DMS153 treated with DMSO at 0.1 percent for 48 hours (cell line): Measurements from ENCODE around the gene OR10J4.
"Not testable (repeated sequence)": the region's sequence is repeated elsewhere in the genome, so short reads cannot be mapped to it uniquely, and the experiment has no call there.

Experiments used
- DNase-seq: peaks from one replicate; lab custom pipeline; 2025; ENCODE audit not compliant: unreplicated experiment; lab: John Stamatoyannopoulos, UW

The OR10J4 gene

GRCh38 chr1:159431904-159432303 lies at the start of gene OR10J4:
Gene OR10J4 (plus strand): TSS chr1:159432204.
- no peak for DNase-seq

DNA sequence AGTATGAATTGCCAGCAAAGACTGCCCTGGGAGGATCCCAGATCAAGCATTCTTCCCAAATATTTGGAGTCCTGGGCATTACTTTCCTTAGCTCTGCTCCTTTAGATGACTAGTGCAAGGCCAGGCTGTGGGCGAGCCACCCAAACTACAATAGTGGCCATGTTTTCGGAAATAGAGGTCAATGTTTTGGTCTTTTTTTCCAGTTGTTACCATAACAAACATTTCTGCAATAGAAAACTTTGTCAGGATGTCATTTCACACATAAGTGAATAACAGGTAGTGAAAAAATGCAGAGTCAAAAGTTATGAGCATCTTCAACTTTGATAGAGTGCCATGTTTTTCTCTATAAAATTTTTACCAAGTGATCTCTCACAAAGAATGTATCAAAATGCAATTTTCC lies 25.2 kb upstream of the OR10J4 start:
- no peak for DNase-seq

DNA sequence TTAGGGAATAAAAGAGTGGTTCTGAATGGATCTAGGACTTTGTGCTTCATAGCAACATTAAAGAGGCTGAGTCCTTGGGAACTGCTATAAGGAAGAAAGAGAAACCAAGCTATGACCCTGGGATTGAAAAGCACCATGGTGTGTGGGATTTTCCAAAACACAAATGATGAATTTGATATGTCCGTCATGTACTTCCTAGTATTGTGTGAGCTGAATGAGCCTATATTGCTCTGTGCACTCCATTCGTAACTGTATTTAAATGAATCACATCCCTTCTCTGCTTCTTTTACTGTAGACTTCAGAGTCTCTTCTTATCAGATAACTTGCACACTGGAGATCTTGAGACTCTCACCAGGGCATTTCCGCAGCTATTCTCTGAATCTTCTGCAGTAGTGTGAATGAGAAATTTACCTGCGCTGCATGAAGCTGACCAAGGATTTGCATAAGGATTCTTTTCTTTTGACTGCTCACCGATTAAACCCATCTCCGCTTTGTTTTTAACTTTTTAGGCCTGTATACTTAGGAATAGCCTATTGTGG lies 23.1 kb upstream of the OR10J4 start:
- DNase-seq: no peak

GRCh38 chr1:159421821-159422220 lies 10.2 kb upstream of the OR10J4 start:
- DNase-seq: no peak

DNA sequence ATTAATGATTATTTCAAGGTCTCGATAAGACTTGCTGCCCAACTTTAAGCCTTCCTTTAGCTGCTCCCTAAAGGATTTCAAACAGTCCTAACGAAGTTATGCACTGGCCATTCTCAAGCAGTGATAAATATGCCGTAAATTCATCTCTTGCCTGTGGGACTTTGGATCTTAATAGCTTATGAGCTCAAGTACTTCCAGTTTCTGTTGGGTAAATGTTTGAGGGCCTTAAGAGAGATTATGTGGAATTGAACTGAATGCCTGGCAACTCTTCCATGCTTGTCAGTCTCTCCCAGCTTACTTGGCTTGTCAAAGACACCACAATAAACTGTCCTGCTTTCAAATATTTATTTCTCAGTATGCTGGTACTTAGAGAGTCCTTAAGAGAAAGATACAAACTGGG lies 3.5 kb upstream of the OR10J4 start:
- no peak for DNase-seq

GRCh38 chr1:159429074-159429861 lies 2.7 kb upstream of the OR10J4 start:
- no peak for DNase-seq

DNA sequence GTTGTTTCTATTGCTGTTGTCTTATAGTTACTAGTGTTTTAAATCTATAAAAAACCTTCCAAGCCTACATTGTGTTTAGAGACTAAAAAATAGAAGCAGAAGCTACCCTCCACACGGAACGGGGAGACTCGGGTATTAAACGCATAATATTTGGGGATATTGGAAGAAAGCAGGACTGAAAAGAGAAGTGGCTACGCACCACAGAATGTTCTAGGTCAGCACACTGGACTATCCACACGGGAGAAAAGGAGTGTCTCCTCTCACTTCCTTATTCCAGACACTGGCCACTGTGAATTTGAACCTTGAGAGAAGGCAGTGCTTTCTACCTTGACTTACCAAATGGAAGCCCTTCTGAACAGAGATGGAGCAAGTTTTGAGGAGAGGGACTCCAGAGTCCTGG lies 1.0 kb upstream of the OR10J4 start:
- DNase-seq: no peak

DNA sequence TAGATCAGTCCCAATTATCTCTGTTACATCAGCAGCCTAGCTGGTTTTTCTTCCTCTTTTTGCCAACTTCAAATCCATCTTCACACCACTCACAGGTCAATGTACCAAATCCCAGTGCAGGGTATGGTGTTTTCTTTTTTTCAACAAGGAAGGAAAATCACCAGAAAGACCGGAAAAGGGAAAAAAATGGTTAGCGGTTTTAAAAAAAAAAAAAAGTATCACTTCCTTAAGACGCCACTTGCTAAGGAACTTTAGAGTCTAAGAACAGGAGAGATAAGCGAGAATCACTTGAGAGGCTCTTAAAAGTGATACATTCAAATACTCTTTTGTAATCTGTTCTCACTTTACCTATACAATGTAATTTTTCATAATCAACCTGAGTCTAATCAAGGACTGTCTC lies 4.5 kb downstream of the OR10J4 start:
- DNase-seq: no peak

- no peak for DNase-seq
Observed at GRCh38 chr1:159439422-159439821, 7.4 kb downstream of the OR10J4 start, which contains the start of gene OR10J1. Gene OR10J1 (plus strand): TSS chr1:159439722. CDS start chr1:159439792, 70 bp downstream.

DNA sequence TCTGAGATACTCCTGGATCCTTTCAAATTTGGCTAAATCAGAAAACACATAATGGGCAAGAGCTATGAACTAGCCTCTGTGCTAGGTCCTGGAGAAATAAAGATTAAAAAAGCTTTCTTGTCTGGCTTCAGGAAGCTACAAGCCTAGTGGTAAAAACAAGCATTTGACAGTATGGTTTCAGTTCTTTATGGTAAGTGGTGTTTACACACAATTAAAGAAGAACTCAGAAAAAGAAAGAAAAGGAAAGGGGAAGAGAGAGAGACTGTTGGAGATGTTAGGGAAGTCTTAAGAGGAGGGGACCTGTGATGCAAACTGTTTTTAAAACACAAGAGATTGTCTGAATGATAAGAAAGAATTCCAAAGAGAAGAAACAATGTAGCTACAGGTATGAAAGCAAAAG lies 9.4 kb downstream of the OR10J4 start:
- DNase-seq: no peak

GRCh38 chr1:159442428-159442827 lies 10.4 kb downstream of the OR10J4 start:
- no peak for DNase-seq

GRCh38 chr1:159443066-159443750 lies 11.2 kb downstream of the OR10J4 start:
- no peak for DNase-seq

- DNase-seq: no peak
Observed at GRCh38 chr1:159444511-159444910, 12.5 kb downstream of the OR10J4 start.

GRCh38 chr1:159448181-159448580 lies 16.2 kb downstream of the OR10J4 start:
- DNase-seq: no peak

- not testable (repeated sequence) for DNase-seq
Observed at GRCh38 chr1:159449605-159450004, 17.6 kb downstream of the OR10J4 start.

- no peak for DNase-seq
Observed at GRCh38 chr1:159459551-159459950, 27.5 kb downstream of the OR10J4 start.

- DNase-seq: no peak
Observed at GRCh38 chr1:159465191-159465603, 33.2 kb downstream of the OR10J4 start.

DNA sequence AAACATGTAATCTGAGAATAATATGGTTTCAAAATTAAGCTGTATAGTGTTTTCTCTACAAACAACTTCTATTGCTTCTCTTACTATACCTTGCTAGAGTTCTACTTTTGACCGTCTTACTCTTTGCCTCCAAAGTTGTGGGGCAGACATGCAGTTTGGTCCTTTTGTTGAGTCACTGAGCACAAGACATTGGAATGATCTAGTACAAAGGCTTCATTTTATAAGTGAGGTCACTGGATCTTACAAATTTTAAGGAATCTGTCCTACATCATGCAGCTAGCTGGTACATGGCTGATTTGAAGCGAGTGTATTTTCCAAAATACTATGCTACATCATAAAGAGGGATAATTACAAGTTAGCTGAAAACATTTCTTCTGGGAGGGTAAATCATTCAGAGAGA lies 36.3 kb downstream of the OR10J4 start:
- DNase-seq: no peak

DNA sequence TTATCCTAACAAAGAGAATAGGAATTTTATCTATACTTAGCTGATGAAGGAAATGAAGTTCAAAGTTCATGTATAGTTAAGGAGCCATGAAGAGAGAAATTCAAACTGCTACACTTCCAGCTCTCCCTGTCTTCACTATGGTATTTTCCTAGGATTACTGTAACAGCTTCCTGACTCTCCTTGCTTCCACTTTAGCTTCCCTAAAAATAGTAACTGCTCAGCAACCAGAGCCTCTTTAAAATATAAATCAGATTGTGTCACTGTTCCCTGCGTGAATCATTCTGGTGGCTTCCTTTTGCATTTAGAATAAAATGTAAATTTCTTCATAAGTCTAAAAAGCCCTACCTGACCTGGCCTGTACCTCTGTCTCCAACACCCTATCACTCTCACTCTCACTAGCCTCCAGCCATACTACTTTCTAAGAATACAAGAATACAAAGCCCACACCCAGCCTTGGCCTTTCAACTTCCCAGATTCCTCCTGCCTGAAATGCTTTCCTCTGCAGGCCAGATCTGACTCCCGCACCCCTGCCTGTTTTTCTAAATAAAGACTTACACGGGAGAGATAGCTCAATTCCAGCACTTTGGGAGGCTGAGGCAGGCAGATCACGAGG lies 38.0 kb downstream of the OR10J4 start:
- no peak for DNase-seq

GRCh38 chr1:159473335-159473734 lies 41.3 kb downstream of the OR10J4 start:
- no peak for DNase-seq

GRCh38 chr1:159474926-159475325 lies 42.9 kb downstream of the OR10J4 start:
- no peak for DNase-seq
